ENCODE measurements around the gene AMMECR1L.
"Not testable (repeated sequence)": the region's sequence is repeated elsewhere in the genome, so short reads cannot be mapped to it uniquely, and the experiment has no call there.

AMMECR1L gene

GRCh38 chr2:127829845-127830246 is 55.9 kb downstream of the AMMECR1L start:
- peak; percentile 65 for DNase-seq

- not testable (repeated sequence) for DNase-seq
Measured at GRCh38 chr2:127826708-127827107, 59.0 kb downstream of the AMMECR1L start.

GRCh38 chr2:127826047-127826446 is 59.7 kb downstream of the AMMECR1L start:
- peak; percentile 96 for DNase-seq

GRCh38 chr2:127820080-127820668 is 65.6 kb downstream of the AMMECR1L start:
- DNase-seq = no peak

- DNase-seq = no peak
Measured at GRCh38 chr2:127818794-127819425, 66.8 kb downstream of the AMMECR1L start.

- no peak for DNase-seq
Measured at GRCh38 chr2:127818241-127818640, 67.5 kb downstream of the AMMECR1L start.

- DNase-seq = no peak
Measured at GRCh38 chr2:127814677-127815076, 71.1 kb downstream of the AMMECR1L start.

- DNase-seq = not testable (repeated sequence)
Measured at GRCh38 chr2:127812441-127812840, 73.3 kb downstream of the AMMECR1L start.
